Midbrain (tissue), 1 donor: Measurements from ENCODE around the gene TFAP2E.
"Not testable (repeated sequence)": the region's sequence is repeated elsewhere in the genome, so short reads cannot be mapped to it uniquely, and the experiment has no call there.

Experiments
- DNase-seq: peaks from one replicate; lab custom pipeline; 2025; lab: John Stamatoyannopoulos, UW

The TFAP2E gene

DNA sequence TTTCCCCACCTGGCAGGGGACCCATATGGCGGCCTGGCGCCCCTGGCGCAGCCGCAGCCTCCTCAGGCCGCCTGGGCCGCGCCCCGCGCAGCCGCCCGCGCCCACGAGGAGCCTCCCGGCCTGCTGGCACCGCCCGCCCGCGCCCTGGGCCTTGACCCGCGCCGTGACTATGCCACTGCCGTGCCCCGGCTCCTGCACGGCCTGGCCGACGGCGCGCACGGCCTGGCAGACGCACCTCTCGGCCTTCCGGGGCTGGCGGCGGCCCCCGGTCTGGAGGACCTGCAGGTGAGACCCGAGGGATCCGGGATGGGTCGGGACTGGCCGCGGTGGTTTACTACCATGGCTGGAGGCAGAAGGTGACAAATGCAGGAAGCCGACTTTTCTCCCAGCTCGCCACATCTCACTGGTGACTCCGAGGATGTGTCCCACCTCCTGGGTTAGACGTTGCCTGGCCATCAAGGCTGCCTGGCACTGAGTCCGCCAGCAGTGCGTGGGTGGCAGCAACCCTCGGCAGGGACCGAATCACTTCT lies 1.1 kb downstream of the TFAP2E start:
- no peak for DNase-seq

DNA sequence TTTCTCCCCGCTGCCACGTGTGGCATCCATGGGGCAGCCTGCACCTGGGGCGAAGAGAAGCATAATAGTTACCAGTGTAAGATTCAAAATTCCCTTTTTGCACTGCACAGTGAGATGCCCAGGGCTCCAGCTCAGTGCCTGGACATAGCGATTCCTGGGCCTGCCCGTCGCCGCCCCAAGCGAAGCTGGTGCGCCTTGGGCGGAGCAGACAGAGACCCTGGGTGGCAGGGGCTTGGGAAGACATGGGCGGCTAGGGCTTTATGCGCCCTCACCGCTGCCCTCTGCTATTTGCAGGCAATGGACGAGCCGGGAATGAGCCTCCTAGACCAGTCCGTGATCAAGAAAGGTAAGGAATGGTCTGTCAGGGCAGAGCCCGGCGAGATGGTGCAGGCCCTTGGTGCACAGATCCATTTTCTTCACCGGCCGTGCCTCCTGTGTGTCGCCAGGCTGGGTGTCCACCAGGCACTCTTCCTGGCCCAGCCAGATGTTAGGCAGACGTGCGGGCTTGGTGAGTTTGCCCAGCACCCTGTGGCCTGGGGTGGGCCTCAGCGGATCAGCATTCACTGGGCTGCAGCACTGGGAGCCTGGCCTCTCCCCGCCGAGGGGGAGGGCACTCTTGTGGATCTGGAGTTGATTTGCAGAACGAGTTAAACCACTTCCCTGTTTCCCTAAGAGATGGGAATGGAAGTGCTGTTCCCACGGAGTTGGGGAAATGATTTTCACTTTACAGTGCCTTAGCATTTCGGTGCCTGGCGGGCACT lies 1.7 kb downstream of the TFAP2E start:
- DNase-seq: no peak

DNA sequence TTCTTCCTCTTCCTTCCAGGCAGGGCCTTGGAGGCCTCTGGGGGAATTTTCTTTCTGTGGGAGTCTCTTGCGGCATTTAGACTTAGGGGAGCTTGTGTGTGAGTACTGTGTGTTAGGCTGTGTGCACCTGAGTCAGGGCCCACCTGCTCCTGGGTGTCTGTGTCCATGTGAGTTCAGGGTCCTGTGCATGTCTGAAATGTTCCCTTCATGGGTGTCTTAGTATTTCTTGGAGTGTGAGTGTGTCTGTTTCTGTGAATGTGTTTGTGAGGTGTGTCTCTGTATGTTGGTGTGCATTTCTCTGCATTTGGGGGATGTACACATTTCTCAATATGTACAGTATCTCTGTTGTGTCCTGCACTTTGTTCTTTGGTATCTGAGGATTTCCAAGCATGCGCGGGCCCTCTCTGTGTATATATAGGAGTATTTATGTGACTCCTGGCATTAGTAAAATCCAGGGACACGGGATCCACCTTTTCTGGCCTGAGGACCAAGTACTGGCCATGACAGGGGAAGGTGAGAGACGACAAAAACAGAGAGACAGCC lies 2.4 kb downstream of the TFAP2E start:
- no peak for DNase-seq

DNA sequence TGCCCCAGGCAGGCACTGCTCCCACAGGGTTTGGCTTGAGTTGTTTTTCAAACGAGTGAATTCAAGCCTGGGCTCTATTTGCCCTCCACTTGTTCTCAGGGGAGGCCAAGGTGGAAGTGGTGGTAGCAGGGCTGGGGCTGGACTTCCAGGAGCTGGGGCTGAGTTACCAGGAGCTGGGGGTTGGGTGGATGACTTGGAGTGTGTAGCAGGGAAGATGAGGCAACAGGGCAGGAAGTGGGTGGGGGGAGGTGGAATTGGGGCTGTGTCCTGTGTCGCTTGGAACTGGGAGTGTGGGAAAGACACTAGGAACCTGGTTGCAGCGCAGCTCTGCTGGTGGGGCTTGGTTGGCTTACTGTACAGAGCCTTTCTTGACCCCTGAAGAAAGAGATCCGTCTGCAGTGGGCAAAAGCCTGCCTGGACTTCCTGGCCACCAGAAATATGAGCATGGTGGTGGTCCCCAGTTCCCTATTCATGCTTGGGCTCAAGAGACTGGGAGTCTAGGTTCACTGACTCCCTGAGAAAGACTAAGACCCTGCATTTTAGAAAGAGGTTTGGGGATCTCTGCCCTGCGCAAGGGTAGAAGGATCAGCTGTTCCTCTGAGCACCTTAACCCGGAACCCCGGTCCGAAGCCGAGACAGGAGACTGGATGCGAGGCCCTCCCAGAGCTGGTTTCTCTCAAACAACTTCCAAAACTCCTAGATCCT lies 3.1 kb downstream of the TFAP2E start:
- no peak for DNase-seq

DNA sequence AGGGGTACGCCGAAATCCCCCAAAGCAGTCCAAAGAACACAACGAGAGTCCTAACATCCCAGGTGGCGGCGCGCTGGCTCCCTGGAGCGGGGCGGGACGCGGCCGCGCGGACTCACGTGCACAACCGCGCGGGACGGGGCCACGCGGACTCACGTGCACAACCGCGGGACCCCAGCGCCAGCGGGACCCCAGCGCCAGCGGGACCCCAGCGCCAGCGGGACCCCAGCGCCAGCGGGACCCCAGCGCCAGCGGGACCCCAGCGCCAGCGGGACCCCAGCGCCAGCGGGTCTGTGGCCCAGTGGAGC lies 3.6 kb downstream of the TFAP2E start:
- not testable (repeated sequence) for DNase-seq

DNA sequence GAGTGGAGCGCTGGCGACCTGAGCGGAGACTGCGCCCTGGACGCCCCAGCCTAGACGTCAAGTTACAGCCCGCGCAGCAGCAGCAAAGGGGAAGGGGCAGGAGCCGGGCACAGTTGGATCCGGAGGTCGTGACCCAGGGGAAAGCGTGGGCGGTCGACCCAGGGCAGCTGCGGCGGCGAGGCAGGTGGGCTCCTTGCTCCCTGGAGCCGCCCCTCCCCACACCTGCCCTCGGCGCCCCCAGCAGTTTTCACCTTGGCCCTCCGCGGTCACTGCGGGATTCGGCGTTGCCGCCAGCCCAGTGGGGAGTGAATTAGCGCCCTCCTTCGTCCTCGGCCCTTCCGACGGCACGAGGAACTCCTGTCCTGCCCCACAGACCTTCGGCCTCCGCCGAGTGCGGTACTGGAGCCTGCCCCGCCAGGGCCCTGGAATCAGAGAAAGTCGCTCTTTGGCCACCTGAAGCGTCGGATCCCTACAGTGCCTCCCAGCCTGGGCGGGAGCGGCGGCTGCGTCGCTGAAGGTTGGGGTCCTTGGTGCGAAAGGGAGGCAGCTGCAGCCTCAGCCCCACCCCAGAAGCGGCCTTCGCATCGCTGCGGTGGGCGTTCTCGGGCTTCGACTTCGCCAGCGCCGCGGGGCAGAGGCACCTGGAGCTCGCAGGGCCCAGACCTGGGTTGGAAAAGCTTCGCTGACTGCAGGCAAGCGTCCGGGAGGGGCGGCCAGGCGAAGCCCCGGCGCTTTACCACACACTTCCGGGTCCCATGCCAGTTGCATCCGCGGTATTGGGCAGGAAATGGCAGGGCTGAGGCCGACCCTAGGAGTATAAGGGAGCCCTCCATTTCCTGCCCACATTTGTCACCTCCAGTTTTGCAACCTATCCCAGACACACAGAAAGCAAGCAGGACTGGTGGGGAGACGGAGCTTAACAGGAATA lies 4.2 kb downstream of the TFAP2E start:
- no peak for DNase-seq

DNA sequence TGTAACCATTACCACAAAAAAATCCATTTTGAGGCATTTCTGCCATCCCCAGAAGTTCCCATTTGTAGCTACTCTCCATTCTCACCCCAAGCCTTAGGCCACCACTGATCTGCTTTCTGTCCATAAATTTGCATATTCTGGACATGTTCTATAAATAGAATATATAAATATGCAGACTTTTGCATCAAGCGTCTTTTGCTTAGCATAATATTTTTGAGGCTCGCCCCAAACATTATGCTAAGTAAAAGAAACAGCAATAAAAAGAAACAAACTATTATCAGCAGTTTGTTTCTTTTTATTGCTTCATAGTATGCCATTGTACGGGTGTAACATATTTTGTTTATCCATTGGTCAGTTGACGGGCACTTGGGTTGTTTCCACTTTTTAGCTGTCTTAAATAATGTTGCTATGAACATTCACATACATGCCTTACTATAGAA lies 7.9 kb downstream of the TFAP2E start:
- no peak for DNase-seq

DNA sequence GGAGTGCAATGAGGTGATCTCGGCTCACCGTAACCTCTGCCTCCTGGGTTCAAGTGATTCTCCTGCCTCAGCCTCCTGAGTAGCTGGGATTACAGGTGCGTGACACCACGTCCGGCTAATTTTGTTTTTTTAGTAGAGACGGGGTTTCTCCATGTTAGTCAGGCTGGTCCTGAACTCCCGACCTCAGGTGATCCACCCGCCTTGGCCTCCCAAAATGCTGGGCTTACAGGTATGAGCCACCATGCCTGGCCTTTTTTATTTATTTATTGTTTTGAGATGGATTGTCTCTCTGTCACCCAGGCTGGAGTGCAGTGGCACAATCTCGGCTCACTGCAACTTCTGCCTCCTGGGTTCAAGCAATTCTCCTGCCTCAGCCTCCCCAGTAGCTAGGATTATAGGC lies 8.5 kb downstream of the TFAP2E start:
- DNase-seq: not testable (repeated sequence)

DNA sequence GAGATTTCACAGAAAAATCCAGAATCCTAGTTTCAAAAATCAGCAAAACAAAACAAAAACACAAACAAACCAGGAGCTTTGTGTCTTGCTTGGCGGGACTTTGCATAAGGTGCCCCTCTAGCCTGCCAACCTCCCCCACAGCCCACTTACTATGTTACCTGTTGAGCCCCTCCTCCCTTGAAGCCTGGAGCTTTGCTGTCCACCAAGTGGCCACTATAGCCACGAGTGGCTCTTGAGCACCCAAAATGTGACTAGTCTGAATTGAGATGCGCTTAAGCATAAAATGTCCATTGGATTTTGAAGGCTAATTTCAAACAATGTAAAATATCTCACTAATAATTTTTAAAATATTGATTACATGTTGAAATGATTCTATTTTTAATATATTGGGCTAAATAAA lies 12.2 kb downstream of the TFAP2E start:
- no peak for DNase-seq

DNA sequence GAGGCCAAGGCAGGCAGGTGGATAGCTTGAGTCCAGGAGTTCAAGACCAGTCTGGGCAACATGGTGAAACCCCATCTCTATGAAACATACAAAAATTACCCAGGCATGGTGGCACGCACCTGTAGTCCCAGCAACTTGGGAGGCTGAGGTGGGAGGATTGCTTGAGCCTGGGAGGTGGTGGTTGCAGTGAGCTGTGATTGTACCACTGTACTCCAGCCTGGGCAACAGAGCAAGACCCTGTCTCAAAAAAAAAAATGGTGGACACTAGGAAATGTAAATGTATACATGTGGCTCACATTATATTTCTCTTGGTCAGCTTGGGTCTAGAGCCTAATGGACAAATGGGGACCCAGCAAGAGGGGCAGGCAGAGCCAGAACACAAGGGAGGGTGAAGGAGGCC lies 12.7 kb downstream of the TFAP2E start:
- not testable (repeated sequence) for DNase-seq

DNA sequence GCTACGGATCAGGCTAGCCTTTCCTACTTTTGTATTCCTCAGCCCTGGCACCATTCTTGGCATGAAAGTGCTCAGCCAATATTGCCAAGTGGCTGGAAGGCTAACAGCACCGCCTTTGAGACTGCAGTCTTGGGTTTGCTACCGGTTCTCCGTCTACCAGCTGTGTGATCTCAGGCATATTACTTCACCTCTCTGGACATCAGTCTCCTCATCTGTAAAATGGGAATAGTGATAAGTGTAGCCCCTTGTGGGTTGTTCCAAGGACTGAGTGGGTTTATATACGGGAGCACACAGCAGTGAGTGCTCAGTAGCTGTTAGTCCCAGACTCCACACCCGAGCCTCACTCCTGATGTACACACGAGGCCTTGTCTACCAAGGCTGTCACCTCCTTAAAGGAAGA lies 13.7 kb downstream of the TFAP2E start:
- DNase-seq: no peak

DNA sequence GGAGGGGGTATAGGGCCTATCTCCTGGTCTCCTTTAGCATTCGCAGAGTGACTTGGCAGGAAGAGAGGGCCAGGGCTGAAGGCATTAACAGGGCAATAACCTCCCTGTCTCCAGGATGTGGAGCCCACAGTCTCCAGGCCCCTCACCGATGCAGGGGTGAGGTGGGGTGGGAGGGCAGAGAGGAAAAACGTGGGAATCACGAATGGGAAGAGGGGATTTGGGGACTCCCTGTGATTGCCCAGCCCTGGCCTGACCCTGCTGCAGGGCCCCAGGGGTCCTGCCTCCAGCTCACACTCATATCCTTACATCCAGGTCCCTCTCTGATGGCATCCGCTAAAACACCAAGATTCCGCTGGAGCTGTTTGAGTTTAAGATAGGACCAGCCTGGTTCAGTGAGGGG lies 14.6 kb downstream of the TFAP2E start:
- no peak for DNase-seq

DNA sequence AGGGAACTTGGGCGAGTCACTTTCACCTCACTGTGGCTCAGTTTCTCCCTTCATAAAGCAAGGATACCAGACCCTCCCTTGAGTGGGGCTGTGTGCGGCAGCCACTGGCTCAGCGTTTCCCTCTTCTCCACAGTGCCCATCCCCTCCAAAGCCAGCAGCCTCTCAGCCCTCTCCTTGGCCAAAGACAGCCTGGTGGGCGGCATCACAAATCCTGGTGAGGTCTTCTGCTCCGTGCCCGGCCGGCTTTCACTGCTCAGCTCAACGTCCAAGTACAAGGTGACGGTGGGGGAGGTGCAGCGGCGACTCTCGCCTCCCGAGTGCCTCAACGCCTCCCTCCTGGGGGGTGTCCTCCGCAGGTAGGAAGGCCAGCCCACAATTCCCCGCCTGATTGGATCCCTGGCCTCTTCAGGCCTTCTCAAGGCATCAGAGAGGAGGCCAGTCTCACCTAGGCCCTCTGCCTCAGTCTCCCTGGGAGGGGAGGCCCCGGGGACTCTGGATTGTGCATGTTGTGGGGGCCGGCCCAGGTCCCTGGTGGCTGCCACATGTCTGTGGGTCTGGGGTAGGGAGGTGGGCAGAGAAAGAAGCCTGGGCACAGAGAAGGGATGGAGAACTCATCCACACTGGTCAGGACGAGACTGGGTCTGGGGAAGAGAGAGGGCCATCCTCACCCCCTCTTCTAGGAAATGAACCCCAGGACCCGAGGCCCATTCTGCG lies 15.2 kb downstream of the TFAP2E start:
- no peak for DNase-seq

DNA sequence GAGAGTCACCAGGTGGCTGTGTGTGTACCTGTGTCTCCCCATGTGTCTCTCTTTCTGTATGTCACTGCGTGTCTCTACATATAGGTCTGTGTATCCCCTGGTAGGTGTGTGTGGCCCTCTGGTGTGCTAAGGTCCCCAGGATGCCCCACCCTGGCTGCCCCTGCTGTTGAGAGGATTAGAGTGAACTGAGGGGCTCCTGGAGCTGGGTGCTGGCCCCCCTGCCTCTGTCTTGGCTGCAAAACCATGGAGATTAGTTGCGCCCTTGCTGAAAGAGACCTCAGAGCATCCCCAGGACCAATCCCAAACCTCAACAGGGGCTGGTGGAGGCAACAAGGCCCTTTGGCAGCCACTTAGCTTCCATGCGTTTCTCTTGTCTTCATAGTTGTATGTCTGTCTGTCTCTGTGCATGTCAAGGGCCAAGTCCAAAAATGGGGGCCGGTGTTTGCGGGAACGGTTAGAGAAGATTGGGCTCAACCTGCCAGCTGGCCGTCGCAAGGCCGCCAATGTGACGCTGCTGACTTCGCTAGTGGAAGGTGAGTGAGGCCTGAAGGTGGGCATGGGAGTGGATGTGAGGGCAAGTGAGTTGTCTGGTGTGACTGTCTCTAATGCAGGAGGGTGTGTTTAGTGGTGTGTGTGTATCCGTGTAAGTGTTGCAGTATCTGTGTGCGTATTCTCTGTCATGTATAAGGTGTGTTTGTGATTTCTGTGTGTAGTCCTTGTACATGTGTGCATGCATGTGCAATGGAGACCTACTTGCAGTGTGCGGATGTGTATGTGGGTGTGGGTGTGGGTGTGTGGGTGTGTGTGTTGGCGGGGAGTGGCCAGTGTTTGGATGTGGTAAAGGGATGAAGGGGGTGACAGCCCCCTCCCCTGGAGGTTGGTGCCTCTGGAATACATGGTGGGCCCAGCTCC lies 16.7 kb downstream of the TFAP2E start:
- DNase-seq: no peak

DNA sequence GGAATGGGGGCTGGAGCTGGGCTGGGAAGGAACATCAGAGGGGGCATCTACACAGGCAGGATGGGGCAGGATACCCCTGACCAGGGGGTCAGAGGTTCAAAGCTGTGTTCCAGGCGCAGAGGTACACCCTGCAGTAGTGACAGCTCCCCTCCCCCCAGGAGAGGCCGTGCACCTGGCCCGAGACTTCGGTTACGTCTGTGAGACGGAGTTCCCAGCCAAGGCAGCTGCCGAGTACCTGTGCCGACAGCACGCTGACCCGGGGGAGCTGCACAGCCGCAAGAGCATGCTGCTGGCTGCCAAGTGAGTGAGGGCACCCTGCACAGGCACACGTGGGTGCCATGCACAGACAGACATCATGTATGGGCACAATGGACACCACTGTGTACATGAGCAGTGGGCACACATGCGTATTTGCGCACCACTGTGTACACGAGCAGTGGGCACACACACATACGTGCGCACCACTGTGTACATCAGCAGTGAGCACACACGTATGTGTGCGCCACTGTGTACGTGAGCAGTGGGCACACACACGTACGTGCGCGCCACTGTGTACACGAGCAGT lies 17.4 kb downstream of the TFAP2E start:
- DNase-seq: no peak

DNA sequence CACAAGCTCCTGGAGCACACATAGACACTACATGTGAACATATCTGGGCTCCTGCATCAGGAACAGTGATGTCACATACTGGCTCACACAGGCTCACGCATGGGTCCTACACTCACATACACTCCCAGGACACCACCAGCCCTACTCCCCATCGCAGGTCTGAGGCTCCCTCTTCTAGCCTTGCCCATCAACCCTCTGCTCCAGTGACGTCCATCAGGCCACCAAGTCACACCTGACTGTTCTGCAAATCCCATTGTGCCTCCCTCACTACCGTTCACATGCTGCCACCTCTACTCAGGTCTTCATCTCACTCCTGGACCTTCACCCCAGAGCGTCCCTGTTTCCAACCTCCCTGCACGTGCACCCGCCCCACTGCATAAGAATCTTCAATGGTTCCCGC lies 18.1 kb downstream of the TFAP2E start:
- DNase-seq: no peak

DNA sequence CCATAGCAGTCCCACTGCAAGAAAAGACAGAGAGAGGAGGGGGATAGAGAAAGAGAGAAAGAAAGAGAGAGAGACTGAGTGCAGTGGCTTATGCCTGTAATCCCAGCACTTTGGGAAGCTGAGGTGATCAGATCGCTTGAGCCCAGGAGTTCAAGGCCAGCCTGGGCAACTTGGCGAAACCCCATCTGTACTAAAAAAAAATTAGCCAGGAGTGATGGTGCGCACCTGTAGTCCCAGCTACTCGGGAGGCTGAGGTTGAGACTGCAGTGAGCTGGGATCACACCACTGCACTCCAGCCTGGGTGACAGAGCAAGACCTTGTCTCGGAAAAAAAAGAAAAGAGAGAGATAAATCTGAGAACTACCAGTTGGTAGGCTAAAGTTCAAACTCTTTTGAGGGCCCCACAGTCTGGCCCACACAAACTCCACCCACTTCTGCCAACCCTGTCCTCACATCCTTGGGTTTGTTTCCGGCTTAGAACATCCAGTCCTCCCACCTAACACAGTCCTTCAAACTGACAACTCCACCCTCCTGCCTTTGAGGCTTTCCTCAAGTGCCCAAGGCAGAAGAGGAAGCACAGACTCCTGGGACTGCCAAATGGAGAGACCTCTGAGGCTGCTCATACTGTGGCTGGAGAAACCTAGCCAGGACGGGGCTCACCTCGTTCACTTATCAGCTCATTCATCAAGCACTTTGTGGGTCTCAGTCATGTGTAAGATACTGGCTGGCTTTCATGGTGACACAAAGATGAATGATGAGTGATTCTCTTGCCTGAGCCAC lies 20.1 kb downstream of the TFAP2E start:
- DNase-seq: no peak

DNA sequence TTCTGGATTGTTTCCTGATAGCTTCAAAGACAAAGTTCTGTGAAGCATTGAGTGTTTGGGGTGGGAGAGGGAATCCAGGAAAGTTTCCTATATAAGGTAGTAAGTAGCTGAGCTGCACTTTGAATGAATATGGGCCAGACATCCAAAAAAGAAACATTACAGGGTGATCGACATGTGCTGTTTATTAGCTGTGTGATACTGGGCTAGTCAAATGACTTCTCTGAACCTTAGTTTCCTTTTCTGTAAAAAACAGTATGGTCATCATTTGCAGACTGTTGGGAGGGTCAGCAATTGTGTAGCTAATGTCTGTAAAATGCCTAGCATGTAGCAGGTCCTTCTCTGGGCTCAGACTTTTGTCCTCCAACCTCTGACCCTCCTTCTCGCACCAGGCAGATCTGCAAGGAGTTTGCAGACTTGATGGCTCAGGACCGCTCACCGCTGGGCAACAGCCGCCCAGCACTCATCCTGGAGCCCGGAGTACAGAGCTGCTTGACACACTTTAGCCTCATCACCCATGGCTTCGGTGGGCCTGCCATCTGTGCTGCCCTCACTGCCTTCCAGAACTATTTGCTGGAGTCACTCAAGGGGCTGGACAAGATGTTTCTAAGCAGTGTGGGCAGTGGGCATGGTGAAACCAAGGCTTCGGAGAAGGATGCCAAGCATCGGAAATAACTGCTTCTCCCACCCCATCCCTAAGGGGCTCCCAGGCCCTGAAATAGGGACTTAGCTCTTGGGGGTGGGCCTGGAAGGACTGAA lies 21.1 kb downstream of the TFAP2E start:
- DNase-seq: no peak

DNA sequence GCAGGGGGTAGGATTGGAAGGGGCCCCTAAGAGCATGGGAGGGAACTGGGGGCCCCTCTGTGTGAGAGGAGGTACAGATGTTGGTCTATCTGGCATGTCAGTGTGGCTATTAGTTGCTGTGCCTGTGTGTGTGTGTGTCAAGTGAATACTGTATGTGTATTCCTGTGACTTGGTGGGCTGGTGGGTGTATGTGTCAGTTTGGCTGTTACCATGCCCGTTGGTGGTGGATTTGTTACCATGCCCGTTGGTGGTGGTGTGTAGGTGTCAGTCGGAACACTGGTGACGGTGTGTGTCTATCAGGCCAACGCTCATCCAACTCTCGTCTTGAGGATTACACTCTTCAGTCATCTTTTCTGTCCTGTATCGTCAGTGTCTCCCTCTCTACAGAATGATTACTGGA lies 22.6 kb downstream of the TFAP2E start:
- DNase-seq: no peak
